Endothelial cell of umbilical vein (primary cell): ENCODE results near the gene C15orf39.
"Not testable (repeated sequence)": the region's sequence is repeated elsewhere in the genome, so short reads cannot be mapped to it uniquely, and the experiment has no call there.

ENCODE experiments used
- CTCF ChIP-seq, 2 donors: IDR thresholded peaks; 1 replicate in 1 of 2; 2 replicates in 1 of 2; pipeline ENCODE4 v1.5.1; 2011; ENCODE audit warnings: low read length in 2 of 2, mild to moderate bottlenecking in 2 of 2, moderate library complexity in 2 of 2, control low read depth in 1 of 2, inconsistent platforms in 1 of 2, low read depth in 1 of 2; ENCODE audit not compliant: insufficient read depth in 1 of 2; ENCODE audit errors: extremely low read depth in 1 of 2
- EZH2 ChIP-seq: IDR thresholded peaks from 2 replicates; pipeline ENCODE4 v1.6.1; 2012; ENCODE audit warnings: borderline replicate concordance, low read depth, mild to moderate bottlenecking, moderate library complexity, low read length, inconsistent platforms; ENCODE audit not compliant: severe bottlenecking
- FOS ChIP-seq: IDR thresholded peaks from 2 replicates; pipeline ENCODE4 v1.6.1; 2011; ENCODE audit warnings: mild to moderate bottlenecking, low read length, moderate library complexity, borderline replicate concordance; ENCODE audit not compliant: insufficient read depth
- POLR2A ChIP-seq: IDR thresholded peaks from 2 replicates; pipeline ENCODE4 v1.6.1; 2012; ENCODE audit warnings: low read depth, mild to moderate bottlenecking, control low read depth, low read length
- POLR2AphosphoS5 ChIP-seq: IDR thresholded peaks from 2 replicates; pipeline ENCODE4 v1.6.1; 2012; ENCODE audit warnings: low read depth, mild to moderate bottlenecking, control low read depth, low read length, moderate library complexity; ENCODE audit not compliant: insufficient read depth

DNA sequence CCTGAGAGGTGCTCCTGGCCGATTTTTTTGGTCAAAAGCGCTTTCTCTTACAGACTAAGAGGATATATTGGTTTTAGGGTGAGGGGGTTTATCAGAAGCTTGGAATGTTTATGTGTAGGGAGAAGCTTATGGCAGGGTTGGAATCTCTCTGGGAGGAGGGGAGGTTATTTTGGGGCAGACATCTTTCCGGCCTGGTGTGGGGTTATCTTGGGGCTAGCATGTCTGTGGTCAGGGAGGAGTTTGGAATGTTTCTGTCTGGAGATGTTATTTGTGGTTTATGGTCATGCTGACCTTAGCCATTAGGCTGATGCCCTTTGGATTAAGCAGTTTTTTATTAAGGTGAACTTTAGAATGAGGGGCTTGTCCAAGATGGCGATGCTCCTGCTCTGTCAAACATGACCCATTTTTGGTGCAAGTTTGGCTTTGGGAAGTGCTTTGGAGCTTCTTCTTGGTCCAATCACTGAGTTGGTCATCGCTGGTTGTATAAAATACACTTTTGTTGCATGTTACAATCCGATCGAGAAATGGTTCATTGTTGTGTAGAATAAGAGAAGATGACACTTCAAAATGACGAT, 35.1 kb upstream of the C15orf39 start:
- TF ChIP-seq CTCF (IDR thresholded peaks at IDR 0.05; ENCODE audit: extremely low read depth in 1 of 2, insufficient read depth in 1 of 2, low read depth in 1 of 2, low read length in 2 of 2); POLR2A; POLR2AphosphoS5; FOS; EZH2: not testable (repeated sequence)
